HFF-Myc (cell line): ENCODE data around the gene EIF4G3.

Experiments
- DNase-seq: peaks from one replicate; pipeline ENCODE4 v3.0.0-alpha.2; 2011; ENCODE audit warnings: low read depth; ENCODE audit errors: extremely low read depth
- H3K4me3 ChIP-seq: replicated peaks from 2 replicates; pipeline ENCODE4 v1.5.1; 2011; ENCODE audit warnings: low read depth, mild to moderate bottlenecking, control low read depth, low read length
- TF ChIP-seq, protein P1 (sequence below): IDR thresholded peaks from 2 replicates; pipeline ENCODE4 v1.5.1; 2012; ENCODE audit warnings: mild to moderate bottlenecking, low read depth, low read length, control low read depth; ENCODE audit errors: missing control alignments

The EIF4G3 gene

DNA sequence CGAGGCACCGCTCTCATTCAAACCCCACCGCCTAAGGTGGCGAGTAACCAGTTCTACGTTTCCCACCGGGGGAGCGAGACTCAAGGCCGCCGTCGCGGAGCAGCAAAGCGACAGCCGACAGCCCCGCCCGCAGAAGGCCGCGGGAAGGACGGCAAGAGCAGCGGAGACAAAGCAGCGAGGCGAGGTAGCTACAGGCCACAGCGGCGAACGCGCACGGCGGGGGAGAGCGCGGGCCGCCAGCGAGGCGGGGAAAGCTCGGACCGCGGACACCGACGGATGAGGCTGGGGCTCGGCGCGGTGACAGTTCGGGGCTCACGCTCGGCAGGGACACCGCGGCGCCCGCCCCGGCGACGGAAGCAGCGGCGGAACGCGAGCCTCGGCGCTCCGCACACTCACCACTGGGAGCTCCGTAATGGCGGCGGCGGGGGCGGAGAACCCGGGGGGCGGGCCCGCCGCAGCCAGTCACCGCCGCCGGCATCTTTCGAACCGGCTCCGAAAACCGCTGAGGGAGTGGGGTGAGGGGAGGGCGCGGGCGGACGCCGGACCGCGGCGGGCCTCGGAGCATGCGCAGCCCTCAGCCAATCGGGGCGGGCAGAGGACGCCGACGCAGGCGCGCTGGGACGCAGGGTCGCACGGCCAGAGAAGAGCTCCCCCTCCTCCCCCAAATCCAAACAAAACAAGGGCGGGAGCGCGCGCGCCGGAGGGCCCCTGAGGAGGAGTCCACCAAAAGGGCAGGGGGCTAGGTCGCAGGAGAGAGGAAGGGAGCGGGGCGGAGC, 390.3 kb downstream of the EIF4G3 start:
- DNase-seq: peak; percentile 71
- peak overlapping the region; percentile 93 for H3K4me3 ChIP-seq
- TF ChIP-seq, protein P1, sequence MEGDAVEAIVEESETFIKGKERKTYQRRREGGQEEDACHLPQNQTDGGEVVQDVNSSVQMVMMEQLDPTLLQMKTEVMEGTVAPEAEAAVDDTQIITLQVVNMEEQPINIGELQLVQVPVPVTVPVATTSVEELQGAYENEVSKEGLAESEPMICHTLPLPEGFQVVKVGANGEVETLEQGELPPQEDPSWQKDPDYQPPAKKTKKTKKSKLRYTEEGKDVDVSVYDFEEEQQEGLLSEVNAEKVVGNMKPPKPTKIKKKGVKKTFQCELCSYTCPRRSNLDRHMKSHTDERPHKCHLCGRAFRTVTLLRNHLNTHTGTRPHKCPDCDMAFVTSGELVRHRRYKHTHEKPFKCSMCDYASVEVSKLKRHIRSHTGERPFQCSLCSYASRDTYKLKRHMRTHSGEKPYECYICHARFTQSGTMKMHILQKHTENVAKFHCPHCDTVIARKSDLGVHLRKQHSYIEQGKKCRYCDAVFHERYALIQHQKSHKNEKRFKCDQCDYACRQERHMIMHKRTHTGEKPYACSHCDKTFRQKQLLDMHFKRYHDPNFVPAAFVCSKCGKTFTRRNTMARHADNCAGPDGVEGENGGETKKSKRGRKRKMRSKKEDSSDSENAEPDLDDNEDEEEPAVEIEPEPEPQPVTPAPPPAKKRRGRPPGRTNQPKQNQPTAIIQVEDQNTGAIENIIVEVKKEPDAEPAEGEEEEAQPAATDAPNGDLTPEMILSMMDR: no peak

DNA sequence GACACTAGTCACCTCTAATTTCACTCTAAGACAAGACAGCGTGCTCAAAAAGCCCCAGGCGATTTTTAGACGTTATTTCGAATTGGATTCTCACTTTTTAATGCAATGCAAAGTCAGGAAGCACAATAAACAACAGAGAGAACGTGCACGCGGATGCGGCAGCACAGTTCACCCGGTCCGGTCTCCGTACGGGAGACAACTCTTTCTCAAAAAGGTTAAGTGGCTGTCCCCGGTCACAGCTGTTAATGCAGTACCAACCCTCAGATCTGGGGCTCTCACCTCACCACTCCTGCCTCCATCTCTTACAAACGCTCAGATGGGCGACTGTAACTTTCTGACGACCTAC, 390.8 kb downstream of the EIF4G3 start:
- TF ChIP-seq, protein P1: no peak
- DNase-seq: no peak
- H3K4me3 ChIP-seq: peak overlapping the region; percentile 93

DNA sequence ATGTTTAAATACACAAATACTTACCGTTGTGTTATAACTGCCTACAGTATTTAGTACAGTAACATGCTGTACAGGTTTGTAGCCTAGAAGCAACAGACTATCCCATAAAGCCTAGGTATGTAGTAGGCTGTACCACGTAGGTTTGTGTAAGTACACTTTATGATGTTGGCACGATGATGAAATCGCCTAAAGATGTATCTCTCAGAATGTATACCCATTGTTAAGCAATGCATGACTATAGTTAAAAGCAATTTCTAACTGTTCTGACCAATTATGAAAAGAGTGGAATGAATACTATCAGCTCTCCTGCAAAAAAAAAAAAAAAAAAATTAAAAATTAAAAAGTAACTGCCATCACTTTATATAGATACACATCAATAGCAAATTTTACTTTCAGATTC, 401.0 kb downstream of the EIF4G3 start:
- no peak for DNase-seq
- no peak overlapping the region for H3K4me3 ChIP-seq
- TF ChIP-seq, protein P1: no peak

DNA sequence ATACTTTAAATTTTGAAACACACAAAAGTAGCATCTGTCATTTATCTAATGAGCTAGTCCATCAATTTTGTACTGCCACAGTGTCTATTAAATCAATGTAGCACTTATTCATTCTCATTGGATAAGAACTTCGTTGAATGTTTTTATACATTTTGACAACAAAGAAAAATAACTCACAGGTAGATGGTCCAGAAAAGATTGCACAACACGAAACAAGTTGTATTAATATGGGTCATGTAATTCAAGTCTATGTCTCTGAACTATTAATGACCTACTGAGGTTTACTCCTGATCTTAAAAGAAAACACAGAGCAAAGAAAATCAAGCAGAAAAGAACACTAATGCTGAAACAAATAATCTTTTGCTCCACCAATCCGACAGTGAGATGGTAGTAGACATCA, 404.9 kb downstream of the EIF4G3 start:
- TF ChIP-seq, protein P1: no peak
- no peak for DNase-seq
- no peak overlapping the region for H3K4me3 ChIP-seq

DNA sequence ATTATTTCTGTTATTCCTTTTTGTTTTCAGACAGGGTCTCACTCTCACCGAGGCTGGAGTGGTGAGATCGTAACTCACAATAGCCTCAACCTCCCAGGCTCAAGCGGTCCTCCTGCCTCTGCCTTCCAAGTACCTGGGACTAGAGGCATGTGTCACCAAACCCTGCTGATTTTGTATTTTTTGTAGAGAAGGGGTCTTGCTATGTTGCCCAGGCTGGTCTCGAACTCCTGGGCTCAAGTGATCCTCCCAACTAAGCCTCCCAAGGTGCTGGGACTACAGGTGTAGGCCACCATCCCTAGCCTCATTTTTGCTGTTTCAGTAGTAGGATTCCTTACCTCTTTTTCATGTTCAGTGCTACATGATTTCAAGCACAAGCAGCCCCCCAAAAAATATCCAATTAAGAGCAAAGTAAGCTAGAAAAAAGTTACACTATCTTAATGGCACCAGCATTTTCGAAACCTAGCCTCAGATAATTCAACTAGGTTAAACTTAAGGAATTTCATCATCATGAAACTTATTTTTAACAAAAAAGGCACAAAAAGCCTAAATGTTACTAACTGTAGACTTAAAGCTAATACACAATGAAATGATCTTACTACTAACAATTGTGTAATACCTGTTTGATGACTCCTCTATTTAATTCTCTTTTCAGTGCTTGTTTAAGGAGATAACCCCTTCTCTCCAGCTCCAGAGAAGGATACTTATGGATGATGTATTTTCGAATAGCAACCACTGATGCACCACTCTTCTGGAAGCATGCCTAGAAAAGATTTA, 406.2 kb downstream of the EIF4G3 start:
- H3K4me3 ChIP-seq: no peak overlapping the region
- TF ChIP-seq, protein P1: no peak
- no peak for DNase-seq

DNA sequence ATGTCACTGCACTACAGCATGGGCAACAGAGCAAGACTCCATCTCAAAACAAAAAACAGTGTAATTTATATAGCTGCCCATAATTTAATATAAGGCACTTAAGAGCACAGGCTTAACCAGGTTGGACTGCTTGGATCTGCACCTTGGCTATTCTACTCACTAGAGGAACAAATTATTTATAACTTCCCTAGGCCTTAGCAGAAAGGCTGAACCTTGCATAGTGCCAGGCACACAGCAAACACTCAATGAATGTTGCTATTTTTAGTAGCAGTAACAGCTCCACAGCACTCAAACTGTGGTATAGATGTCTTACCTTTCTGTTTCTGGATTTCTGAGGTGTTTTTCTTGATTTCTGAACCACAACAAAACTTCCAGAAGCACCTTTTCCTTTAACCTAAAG, 409.4 kb downstream of the EIF4G3 start:
- TF ChIP-seq, protein P1: no peak
- DNase-seq: no peak
- no peak overlapping the region for H3K4me3 ChIP-seq
